ENCODE results near the gene RNU6-7. TPM values are rescaled to one million over a fixed set of nuclear protein-coding genes. Genes with fewer than 3 reads are reported as not detected.

The RNU6-7 gene
- total and polyA plus RNA-seq, 2 of the 13 experiments (the other 11 are each of a cell fraction or from before 2014, with no cell fraction given), result under 0.01 TPM; not detected in 1

DNA sequence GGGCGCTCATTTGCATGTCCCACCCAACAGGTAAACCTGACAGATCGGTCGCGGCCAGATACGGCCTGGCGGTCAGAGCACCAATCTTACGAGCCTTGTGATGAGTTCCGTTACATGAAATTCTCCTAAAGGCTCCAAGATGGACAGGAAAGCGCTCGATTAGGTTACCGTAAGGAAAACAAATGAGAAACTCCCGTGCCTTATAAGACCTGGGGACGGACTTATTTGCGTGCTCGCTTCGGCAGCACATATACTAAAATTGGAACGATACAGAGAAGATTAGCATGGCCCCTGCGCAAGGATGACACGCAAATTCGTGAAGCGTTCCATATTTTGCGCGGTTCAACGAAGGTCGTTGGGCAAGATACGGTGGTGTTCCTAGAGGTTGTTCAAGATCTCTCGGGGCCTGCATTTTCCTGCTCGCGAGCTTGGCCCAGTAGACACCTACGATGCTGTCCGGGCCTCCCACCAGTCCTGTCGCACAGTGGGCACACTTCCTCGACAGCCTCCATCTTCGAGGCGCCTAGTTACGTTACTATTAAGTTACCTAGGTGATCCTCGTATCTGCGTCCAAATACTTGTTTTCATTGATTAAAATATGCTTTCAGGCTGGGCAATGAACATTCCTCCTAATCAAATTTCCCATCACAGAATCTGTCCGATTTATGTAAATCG lies at the start of gene RNU6-7 (continued):
- TF ChIP-seq SRSF1 (optimal IDR thresholded peaks at IDR 0.05; ENCODE audit: low read depth, low read length) (peak; percentile 23), TAF1 (CRISPR knock-in tag; IDR thresholded peaks at IDR 0.05) (no peak), NR2F2 (IDR thresholded peaks at IDR 0.05; ENCODE audit: borderline replicate concordance, low read depth) (no peak), TBX2 (CRISPR knock-in tag; IDR thresholded peaks at IDR 0.05; ENCODE audit: borderline replicate concordance) (no peak; the same call in 1 of the 2 replicates), RELA (CRISPR knock-in tag; IDR thresholded peaks at IDR 0.05) (peak; percentile 55; the same call in 1 of the 2 replicates), GZF1 (CRISPR knock-in tag; IDR thresholded peaks at IDR 0.05) (no peak), ZNF24 (IDR thresholded peaks at IDR 0.05) (peak; percentile 88), ZSCAN9 (CRISPR knock-in tag; IDR thresholded peaks at IDR 0.05; ENCODE audit: borderline replicate concordance) (peak; percentile 9; the same call in 1 of the 2 replicates), PHF8 (CRISPR knock-in tag; IDR thresholded peaks at IDR 0.05) (no peak)
- TF ChIP-seq, protein P1, sequence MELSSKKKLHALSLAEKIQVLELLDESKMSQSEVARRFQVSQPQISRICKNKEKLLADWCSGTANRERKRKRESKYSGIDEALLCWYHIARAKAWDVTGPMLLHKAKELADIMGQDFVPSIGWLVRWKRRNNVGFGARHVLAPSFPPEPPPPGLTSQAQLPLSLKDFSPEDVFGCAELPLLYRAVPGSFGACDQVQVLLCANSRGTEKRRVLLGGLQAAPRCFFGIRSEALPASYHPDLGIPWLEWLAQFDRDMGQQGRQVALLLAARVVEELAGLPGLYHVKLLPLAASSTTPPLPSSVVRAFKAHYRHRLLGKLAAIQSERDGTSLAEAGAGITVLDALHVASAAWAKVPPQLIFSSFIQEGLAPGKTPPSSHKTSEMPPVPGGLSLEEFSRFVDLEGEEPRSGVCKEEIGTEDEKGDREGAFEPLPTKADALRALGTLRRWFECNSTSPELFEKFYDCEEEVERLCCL (CRISPR knock-in tag; IDR thresholded peaks at IDR 0.05; ENCODE audit: borderline replicate concordance), result 0 out of 2 replicates have a peak, but pooled peaks have one; percentile 95
- TF ChIP-seq, protein P2, sequence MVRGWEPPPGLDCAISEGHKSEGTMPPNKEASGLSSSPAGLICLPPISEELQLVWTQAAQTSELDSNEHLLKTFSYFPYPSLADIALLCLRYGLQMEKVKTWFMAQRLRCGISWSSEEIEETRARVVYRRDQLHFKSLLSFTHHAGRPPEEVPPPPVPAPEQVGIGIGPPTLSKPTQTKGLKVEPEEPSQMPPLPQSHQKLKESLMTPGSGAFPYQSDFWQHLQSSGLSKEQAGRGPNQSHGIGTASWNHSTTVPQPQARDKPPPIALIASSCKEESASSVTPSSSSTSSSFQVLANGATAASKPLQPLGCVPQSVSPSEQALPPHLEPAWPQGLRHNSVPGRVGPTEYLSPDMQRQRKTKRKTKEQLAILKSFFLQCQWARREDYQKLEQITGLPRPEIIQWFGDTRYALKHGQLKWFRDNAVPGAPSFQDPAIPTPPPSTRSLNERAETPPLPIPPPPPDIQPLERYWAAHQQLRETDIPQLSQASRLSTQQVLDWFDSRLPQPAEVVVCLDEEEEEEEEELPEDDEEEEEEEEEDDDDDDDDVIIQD (CRISPR knock-in tag; IDR thresholded peaks at IDR 0.05; ENCODE audit: low read depth), result no peak; the same call in 1 of the 2 replicates
- TF ChIP-seq, protein P3, sequence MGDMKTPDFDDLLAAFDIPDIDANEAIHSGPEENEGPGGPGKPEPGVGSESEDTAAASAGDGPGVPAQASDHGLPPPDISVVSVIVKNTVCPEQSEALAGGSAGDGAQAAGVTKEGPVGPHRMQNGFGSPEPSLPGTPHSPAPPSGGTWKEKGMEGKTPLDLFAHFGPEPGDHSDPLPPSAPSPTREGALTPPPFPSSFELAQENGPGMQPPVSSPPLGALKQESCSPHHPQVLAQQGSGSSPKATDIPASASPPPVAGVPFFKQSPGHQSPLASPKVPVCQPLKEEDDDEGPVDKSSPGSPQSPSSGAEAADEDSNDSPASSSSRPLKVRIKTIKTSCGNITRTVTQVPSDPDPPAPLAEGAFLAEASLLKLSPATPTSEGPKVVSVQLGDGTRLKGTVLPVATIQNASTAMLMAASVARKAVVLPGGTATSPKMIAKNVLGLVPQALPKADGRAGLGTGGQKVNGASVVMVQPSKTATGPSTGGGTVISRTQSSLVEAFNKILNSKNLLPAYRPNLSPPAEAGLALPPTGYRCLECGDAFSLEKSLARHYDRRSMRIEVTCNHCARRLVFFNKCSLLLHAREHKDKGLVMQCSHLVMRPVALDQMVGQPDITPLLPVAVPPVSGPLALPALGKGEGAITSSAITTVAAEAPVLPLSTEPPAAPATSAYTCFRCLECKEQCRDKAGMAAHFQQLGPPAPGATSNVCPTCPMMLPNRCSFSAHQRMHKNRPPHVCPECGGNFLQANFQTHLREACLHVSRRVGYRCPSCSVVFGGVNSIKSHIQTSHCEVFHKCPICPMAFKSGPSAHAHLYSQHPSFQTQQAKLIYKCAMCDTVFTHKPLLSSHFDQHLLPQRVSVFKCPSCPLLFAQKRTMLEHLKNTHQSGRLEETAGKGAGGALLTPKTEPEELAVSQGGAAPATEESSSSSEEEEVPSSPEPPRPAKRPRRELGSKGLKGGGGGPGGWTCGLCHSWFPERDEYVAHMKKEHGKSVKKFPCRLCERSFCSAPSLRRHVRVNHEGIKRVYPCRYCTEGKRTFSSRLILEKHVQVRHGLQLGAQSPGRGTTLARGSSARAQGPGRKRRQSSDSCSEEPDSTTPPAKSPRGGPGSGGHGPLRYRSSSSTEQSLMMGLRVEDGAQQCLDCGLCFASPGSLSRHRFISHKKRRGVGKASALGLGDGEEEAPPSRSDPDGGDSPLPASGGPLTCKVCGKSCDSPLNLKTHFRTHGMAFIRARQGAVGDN (CRISPR knock-in tag; IDR thresholded peaks at IDR 0.05), result peak; percentile 80; the same call in 1 of the 2 replicates
- TF ChIP-seq, protein P4, sequence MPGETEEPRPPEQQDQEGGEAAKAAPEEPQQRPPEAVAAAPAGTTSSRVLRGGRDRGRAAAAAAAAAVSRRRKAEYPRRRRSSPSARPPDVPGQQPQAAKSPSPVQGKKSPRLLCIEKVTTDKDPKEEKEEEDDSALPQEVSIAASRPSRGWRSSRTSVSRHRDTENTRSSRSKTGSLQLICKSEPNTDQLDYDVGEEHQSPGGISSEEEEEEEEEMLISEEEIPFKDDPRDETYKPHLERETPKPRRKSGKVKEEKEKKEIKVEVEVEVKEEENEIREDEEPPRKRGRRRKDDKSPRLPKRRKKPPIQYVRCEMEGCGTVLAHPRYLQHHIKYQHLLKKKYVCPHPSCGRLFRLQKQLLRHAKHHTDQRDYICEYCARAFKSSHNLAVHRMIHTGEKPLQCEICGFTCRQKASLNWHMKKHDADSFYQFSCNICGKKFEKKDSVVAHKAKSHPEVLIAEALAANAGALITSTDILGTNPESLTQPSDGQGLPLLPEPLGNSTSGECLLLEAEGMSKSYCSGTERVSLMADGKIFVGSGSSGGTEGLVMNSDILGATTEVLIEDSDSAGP (CRISPR knock-in tag; IDR thresholded peaks at IDR 0.05; ENCODE audit: borderline replicate concordance), result peak; percentile 10; the same call in 1 of the 2 replicates
- TF ChIP-seq, protein P5, sequence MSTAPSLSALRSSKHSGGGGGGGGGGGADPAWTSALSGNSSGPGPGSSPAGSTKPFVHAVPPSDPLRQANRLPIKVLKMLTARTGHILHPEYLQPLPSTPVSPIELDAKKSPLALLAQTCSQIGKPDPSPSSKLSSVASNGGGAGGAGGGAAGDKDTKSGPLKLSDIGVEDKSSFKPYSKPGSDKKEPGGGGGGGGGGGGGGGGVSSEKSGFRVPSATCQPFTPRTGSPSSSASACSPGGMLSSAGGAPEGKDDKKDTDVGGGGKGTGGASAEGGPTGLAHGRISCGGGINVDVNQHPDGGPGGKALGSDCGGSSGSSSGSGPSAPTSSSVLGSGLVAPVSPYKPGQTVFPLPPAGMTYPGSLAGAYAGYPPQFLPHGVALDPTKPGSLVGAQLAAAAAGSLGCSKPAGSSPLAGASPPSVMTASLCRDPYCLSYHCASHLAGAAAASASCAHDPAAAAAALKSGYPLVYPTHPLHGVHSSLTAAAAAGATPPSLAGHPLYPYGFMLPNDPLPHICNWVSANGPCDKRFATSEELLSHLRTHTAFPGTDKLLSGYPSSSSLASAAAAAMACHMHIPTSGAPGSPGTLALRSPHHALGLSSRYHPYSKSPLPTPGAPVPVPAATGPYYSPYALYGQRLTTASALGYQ (CRISPR knock-in tag; IDR thresholded peaks at IDR 0.05), result peak; percentile 20; the same call in 1 of the 2 replicates
- TF ChIP-seq, protein P6, sequence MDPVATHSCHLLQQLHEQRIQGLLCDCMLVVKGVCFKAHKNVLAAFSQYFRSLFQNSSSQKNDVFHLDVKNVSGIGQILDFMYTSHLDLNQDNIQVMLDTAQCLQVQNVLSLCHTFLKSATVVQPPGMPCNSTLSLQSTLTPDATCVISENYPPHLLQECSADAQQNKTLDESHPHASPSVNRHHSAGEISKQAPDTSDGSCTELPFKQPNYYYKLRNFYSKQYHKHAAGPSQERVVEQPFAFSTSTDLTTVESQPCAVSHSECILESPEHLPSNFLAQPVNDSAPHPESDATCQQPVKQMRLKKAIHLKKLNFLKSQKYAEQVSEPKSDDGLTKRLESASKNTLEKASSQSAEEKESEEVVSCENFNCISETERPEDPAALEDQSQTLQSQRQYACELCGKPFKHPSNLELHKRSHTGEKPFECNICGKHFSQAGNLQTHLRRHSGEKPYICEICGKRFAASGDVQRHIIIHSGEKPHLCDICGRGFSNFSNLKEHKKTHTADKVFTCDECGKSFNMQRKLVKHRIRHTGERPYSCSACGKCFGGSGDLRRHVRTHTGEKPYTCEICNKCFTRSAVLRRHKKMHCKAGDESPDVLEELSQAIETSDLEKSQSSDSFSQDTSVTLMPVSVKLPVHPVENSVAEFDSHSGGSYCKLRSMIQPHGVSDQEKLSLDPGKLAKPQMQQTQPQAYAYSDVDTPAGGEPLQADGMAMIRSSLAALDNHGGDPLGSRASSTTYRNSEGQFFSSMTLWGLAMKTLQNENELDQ (CRISPR knock-in tag; IDR thresholded peaks at IDR 0.05; ENCODE audit: borderline replicate concordance), result peak; percentile 82; the same call in 1 of the 2 replicates
